GM23338 (cell line): Measurements from ENCODE around the gene SERPINA5. TPM values are rescaled to one million over a fixed set of nuclear protein-coding genes. Genes with fewer than 3 reads are reported as not detected.

Experiments
- ATAC-seq: fragments of 200-7000 bp; cut with Tn5 transposase; 3 replicates; pipeline ENCODE4 v1.9.1; 2020
- DNase-seq: peaks from one replicate; pipeline ENCODE4 v3.0.0-alpha.2; 2015; ENCODE audit warnings: low spot score
- H2AFZ ChIP-seq: fragments of 200-600 bp; sonication (generic); 2 replicates; pipeline ENCODE4 v1.8.0; 2016; ENCODE audit warnings: antibody characterized with exemption, mild to moderate bottlenecking, moderate library complexity
- H3F3A ChIP-seq: fragments of 200-600 bp; sonication (generic); replicated peaks from 2 replicates; pipeline ENCODE4 v1.8.0; 2017; ENCODE audit warnings: antibody characterized with exemption, mixed run types, low read depth
- H3K27ac ChIP-seq: fragments of 200-600 bp; sonication (generic); 2 replicates; pipeline ENCODE4 v1.6.1; 2016; ENCODE audit warnings: low read depth
- H3K27me3 ChIP-seq: fragments of 200-600 bp; sonication (generic); 2 replicates; pipeline ENCODE4 v1.8.0; 2016; ENCODE audit warnings: mild to moderate bottlenecking, mixed run types, moderate library complexity; ENCODE audit not compliant: insufficient read depth
- H3K36me3 ChIP-seq: fragments of 200-600 bp; sonication (generic); 2 replicates; pipeline ENCODE4 v1.8.0; 2016; ENCODE audit warnings: mild to moderate bottlenecking; ENCODE audit not compliant: insufficient read depth
- H3K4me1 ChIP-seq: fragments of 200-600 bp; sonication (generic); 2 replicates; pipeline ENCODE4 v1.8.0; 2016; ENCODE audit warnings: mild to moderate bottlenecking, moderate library complexity; ENCODE audit not compliant: insufficient read depth
- H3K4me2 ChIP-seq: fragments of 200-600 bp; sonication (generic); 2 replicates; pipeline ENCODE4 v1.7.1; 2017; ENCODE audit warnings: mixed run types
- H3K4me3 ChIP-seq: fragments of 200-600 bp; sonication (generic); 2 replicates; pipeline ENCODE4 v1.6.1; 2016; ENCODE audit warnings: mixed run types
- H3K79me2 ChIP-seq: fragments of 200-600 bp; sonication (generic); replicated peaks from 2 replicates; pipeline ENCODE4 v1.8.0; 2017; ENCODE audit warnings: mild to moderate bottlenecking; ENCODE audit not compliant: insufficient read depth
- H3K9me2 ChIP-seq: fragments of 200-600 bp; sonication (generic); 2 replicates; pipeline ENCODE4 v1.8.0; 2017; ENCODE audit not compliant: insufficient read depth
- H4K20me1 ChIP-seq: fragments of 200-600 bp; sonication (generic); replicated peaks from 2 replicates; pipeline ENCODE4 v1.8.0; 2017; ENCODE audit warnings: mild to moderate bottlenecking; ENCODE audit not compliant: insufficient read depth
- H3K27ac Mint-ChIP-seq: 2 replicates; pipeline ENCODE4 v1.8.0; 2020; ENCODE audit warnings: inconsistent platforms, mild to moderate bottlenecking, moderate library complexity, mixed read lengths
- H3K27me3 Mint-ChIP-seq: 3 replicates; pipeline ENCODE4 v1.8.0; 2022; ENCODE audit warnings: low read depth, mild to moderate bottlenecking, moderate library complexity, mixed read lengths, inconsistent platforms; ENCODE audit not compliant: insufficient read depth, poor library complexity
- H3K36me3 Mint-ChIP-seq: 3 replicates; pipeline ENCODE4 v1.8.0; 2021; ENCODE audit warnings: low read depth, mild to moderate bottlenecking, inconsistent platforms, moderate library complexity, mixed read lengths
- H3K4me1 Mint-ChIP-seq: 3 replicates; pipeline ENCODE4 v1.8.0; 2020; ENCODE audit warnings: mild to moderate bottlenecking, inconsistent platforms, mixed read lengths
- H3K4me3 Mint-ChIP-seq: 3 replicates; pipeline ENCODE4 v1.8.0; 2021; ENCODE audit warnings: moderate library complexity, mild to moderate bottlenecking, inconsistent platforms, mixed read lengths
- H3K9me3 Mint-ChIP-seq: 3 replicates; pipeline ENCODE4 v1.8.0; 2020; ENCODE audit warnings: moderate library complexity, mild to moderate bottlenecking, inconsistent platforms, mixed read lengths
- CTCF ChIP-seq, 2 experiments: fragments of 200-600 bp in 1 of 2; sonication (generic) in 1 of 2; conservative IDR thresholded peaks; 2 replicates each; pipeline versions ENCODE4 v1.5.1 to v1.6.1; 2016 to 2017; ENCODE audit warnings: antibody characterized with exemption in 2 of 2, low read depth in 2 of 2, mild to moderate bottlenecking in 2 of 2, moderate library complexity in 1 of 2
- ETS1 ChIP-seq: IDR thresholded peaks from 2 replicates; pipeline ENCODE4 v1.6.1; 2016; ENCODE audit warnings: antibody characterized with exemption
- EZH2phosphoT487 ChIP-seq: fragments of 200-600 bp; sonication (generic); IDR thresholded peaks from one replicate; pipeline ENCODE4 v1.8.1; 2018; ENCODE audit warnings: antibody characterized with exemption; ENCODE audit not compliant: unreplicated experiment
- NANOG ChIP-seq: IDR thresholded peaks from 2 replicates; pipeline ENCODE4 v1.6.1; 2016; ENCODE audit warnings: antibody characterized with exemption, borderline replicate concordance
- STAT1 ChIP-seq: IDR thresholded peaks from one replicate; pipeline ENCODE4 v1.6.1; 2016; ENCODE audit warnings: antibody characterized with exemption; ENCODE audit not compliant: unreplicated experiment
- ZNF114 ChIP-seq: fragments of 250-450 bp; sonication (Bioruptor Pico); IDR thresholded peaks from 2 replicates; pipeline ENCODE4 v1.5.0; 2020; ENCODE audit warnings: mild to moderate bottlenecking, moderate library complexity
- ZNF462 ChIP-seq: fragments of 250-450 bp; sonication (Bioruptor Pico); IDR thresholded peaks from 2 replicates; pipeline ENCODE4 v1.5.0; 2020; ENCODE audit warnings: mild to moderate bottlenecking, moderate library complexity
- polyA plus RNA-seq: library from polyadenylated mRNA; unstranded; fragments of >200 nt; fragmentation: Nextera tagmentation; extraction: Ambion mirVana; gene quantifications from 2 replicates; pipeline ENCODE4 v1.2.1, GENCODE V29; 2016
- total RNA-seq: library from RNA; depleted of rRNA; stranded (reverse); fragments of >200 nt; shearing (Covaris generic); gene quantifications from 2 replicates; pipeline ENCODE4 v1.2.3, GENCODE V29; 2014

The SERPINA5 gene
- total and polyA plus RNA-seq, 2 experiments from 2014 or later: 0.81 to 0.90 TPM

- Histone ChIP-seq H3K4me2 (no peak overlapping the region), H2AFZ (no peak overlapping the region), H3K4me3 (no peak overlapping the region), H3K36me3 (no peaks in the 10 kb centered on the region), H3K27ac (no peak overlapping the region), H3F3A (no peaks in the 10 kb centered on the region), H3K9me2 (no peaks in the 10 kb centered on the region), H3K79me2 (no peaks in the 10 kb centered on the region), H4K20me1 (no peaks in the 10 kb centered on the region), H3K27me3 (no peaks in the 10 kb centered on the region), H3K4me1 (no peaks in the 10 kb centered on the region)
- DNase-seq (no peak), ATAC-seq (no peak)
- no peak overlapping the region for H3K27ac Mint-ChIP-seq
- H3K9me3 Mint-ChIP-seq: peaks cover 11% of the 10 kb centered on the region
- peaks cover 8% of the 10 kb centered on the region for H3K27me3 Mint-ChIP-seq
- H3K4me3 Mint-ChIP-seq: no peak overlapping the region
- peaks cover 5% of the 10 kb centered on the region; the same call in 2 of the 3 replicates for H3K36me3 Mint-ChIP-seq
- TF ChIP-seq CTCF (conservative IDR thresholded peaks at IDR 0.05; ENCODE audit: low read depth in 2 of 2): no peak
- TF ChIP-seq ZNF462 (CRISPR knock-in tag): no peak
- TF ChIP-seq NANOG: no peak
- TF ChIP-seq STAT1: no peak
- TF ChIP-seq EZH2phosphoT487: no peak
- TF ChIP-seq ETS1: no peak
- TF ChIP-seq ZNF114 (CRISPR knock-in tag): no peak
- H3K4me1 Mint-ChIP-seq: peaks cover 13% of the 10 kb centered on the region
Measured at GRCh38 chr14:94595912-94596311, 14.7 kb downstream of the SERPINA5 start.
